Body of pancreas (tissue), 4 donors: ENCODE measurements around the gene SEC24B. TPM values are rescaled to one million over a fixed set of nuclear protein-coding genes. Genes with fewer than 3 reads are reported as not detected.
"Not testable (repeated sequence)": the region's sequence is repeated elsewhere in the genome, so short reads cannot be mapped to it uniquely, and the experiment has no call there.

Source experiments
- ATAC-seq: fragments of 150-250 bp; one replicate; pipeline ENCODE4 v1.9.1; 2016
- DNase-seq, 4 donors: peaks; one replicate each; pipeline ENCODE4 v3.0.0-alpha.2; 2019
- H3K27ac ChIP-seq, 4 donors: fragments of 200-600 bp; sonication (generic); 1 replicate in 3 of 4; 2 replicates in 1 of 4; pipeline versions ENCODE4 v1.5.1 to v1.6.1; 2016 to 2019; ENCODE audit warnings: mild to moderate bottlenecking in 1 of 4, mixed read lengths in 1 of 4, moderate library complexity in 1 of 4
- H3K27me3 ChIP-seq, 2 donors: fragments of 200-600 bp; sonication (generic); one replicate each; pipeline ENCODE4 v1.6.0; 2016; ENCODE audit warnings: mild to moderate bottlenecking in 1 of 2
- H3K36me3 ChIP-seq, 2 donors: fragments of 200-600 bp; sonication (generic); replicated peaks in 1 of 2; 2 replicates each; pipeline ENCODE4 v1.5.1; 2016; ENCODE audit warnings: low read depth in 2 of 2; ENCODE audit not compliant: insufficient read depth in 1 of 2
- H3K4me1 ChIP-seq: fragments of 200-600 bp; sonication (generic); one replicate; pipeline ENCODE4 v1.6.0; 2016
- H3K4me3 ChIP-seq, 2 donors: fragments of 200-600 bp; sonication (generic); 1 replicate in 1 of 2; 2 replicates in 1 of 2; pipeline ENCODE4 v1.5.1; 2016 to 2019
- H3K9me3 ChIP-seq, 3 donors: fragments of 200-600 bp; sonication (generic); 1 replicate in 2 of 3; 2 replicates in 1 of 3; pipeline ENCODE4 v1.5.1; 2016
- POLR2A ChIP-seq, 3 donors: fragments of 450-650 bp; IDR thresholded peaks; one replicate each; pipeline ENCODE4 v1.6.1; 2016; ENCODE audit warnings: antibody characterized with exemption in 3 of 3, mild to moderate bottlenecking in 2 of 3
- WGBS, 2 donors: methylation state at CpG; one replicate each; pipeline ENCODE4 v1.1.5; 2017; 5-methylcytosine and 5-hydroxymethylcytosine counted together
- intact Hi-C: fragments of 100-400 bp; cut with DNase I; formaldehyde crosslinking; loops from one replicate; pipeline ENCODE4 v1.15.1; 2023
- total RNA-seq, 2 donors: library from RNA; depleted of rRNA; stranded (reverse); fragments of >200 nt; gene quantifications; one replicate each; pipeline ENCODE4 v1.1.0, GENCODE V29; 2016
- TF ChIP-seq, protein P1 (sequence below), 7 experiments: fragments of 450-650 bp in 4 of 7; fragments of 200-600 bp in 3 of 7; sonication (generic) in 3 of 7; IDR thresholded peaks; one replicate each; pipeline ENCODE4 v1.5.1; 2016 to 2019; ENCODE audit warnings: antibody characterized with exemption in 7 of 7

SEC24B gene
- total RNA-seq, 2 donors from 2014 or later = 10.2 to 16.3 TPM

DNA sequence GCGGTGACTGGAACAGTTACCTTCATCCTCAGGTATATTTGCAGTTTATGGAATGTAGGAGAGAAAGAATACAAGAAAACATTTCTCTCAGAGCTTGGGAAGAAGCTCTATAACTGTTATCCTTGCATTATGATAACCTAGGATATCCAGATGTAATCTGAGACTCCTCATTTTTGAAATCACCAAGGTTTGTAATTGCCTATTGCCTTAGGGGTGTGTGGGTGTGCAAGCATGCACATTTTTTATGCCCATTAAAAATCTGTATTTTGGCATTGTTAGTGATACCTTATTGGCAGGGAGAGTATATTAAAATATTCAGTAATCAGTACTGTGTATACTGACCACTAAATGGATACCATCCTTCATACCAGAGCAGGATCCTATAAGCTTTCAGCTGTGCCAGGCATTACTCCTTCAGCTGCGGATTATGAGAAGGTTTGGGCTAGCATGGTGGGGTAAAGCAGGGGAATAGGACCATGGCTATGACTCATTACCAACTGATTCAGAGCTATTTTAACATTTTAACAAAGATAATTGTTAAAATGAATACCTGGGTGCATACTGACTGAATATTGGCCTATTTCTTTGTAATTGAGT, 8.3 kb downstream of the SEC24B start:
- DNase-seq (no peak), ATAC-seq (no peak)
- H3K4me3 ChIP-seq = no peak overlapping the region
- no peak for TF ChIP-seq POLR2A (IDR thresholded peaks at IDR 0.05)
- TF ChIP-seq, protein P1, sequence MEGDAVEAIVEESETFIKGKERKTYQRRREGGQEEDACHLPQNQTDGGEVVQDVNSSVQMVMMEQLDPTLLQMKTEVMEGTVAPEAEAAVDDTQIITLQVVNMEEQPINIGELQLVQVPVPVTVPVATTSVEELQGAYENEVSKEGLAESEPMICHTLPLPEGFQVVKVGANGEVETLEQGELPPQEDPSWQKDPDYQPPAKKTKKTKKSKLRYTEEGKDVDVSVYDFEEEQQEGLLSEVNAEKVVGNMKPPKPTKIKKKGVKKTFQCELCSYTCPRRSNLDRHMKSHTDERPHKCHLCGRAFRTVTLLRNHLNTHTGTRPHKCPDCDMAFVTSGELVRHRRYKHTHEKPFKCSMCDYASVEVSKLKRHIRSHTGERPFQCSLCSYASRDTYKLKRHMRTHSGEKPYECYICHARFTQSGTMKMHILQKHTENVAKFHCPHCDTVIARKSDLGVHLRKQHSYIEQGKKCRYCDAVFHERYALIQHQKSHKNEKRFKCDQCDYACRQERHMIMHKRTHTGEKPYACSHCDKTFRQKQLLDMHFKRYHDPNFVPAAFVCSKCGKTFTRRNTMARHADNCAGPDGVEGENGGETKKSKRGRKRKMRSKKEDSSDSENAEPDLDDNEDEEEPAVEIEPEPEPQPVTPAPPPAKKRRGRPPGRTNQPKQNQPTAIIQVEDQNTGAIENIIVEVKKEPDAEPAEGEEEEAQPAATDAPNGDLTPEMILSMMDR (IDR thresholded peaks at IDR 0.05) = no peak
- H3K27ac ChIP-seq = no peak overlapping the region
- H3K9me3 ChIP-seq = no peaks in the 10 kb centered on the region
- H3K36me3 ChIP-seq = no peaks in the 10 kb centered on the region
- peaks cover 56% of the 10 kb centered on the region for H3K4me1 ChIP-seq
- no peaks in the 10 kb centered on the region for H3K27me3 ChIP-seq
- 77 to 89% methylated on average over 2 of the region's 2 CpGs for WGBS, 2 donors
- intact Hi-C loops = no loop called here

DNA sequence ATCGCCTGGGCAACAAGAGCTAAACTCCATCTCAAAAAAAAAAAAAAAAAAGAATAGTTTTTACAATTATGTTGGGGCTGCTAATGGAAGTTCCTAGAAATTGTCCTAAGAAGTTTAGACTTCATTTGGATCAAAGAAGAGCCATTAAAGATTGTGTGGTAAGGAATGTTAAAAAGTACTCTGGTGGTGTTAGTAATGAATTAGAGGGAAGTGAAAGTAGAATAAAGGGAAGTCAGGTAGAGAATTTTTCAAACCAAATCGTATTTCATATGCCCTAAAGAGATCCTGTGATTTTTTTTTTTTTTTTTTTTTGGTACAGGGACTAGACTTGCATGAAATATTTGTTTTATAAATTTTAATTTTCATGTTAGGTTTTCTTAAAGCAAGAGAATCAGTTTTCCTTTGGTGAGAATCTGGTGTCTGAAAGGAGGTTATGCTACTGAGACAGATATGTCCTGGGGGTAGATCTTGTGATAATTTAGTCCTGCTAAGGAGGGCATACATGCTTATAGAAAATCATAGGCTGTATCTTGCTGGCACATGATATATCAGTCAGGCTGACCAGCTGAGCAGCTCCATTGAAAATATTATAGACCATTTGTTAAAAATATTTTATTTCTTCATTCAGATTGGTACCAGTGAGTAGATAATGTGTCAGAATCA, 10.7 kb downstream of the SEC24B start:
- H3K36me3 ChIP-seq = no peaks in the 10 kb centered on the region
- H3K9me3 ChIP-seq = no peaks in the 10 kb centered on the region
- H3K4me3 ChIP-seq = no peak overlapping the region
- intact Hi-C loops = no loop called here
- no peak for DNase-seq
- no peaks in the 10 kb centered on the region for H3K27me3 ChIP-seq
- no peak for ATAC-seq
- H3K4me1 ChIP-seq = peaks cover 42% of the 10 kb centered on the region
- 80 to 81% methylated on average over 2 of the region's 2 CpGs for WGBS, 2 donors
- no peak for TF ChIP-seq POLR2A (IDR thresholded peaks at IDR 0.05)
- TF ChIP-seq, protein P1 (IDR thresholded peaks at IDR 0.05) = no peak
- peak overlapping the region in 1 of 4 donors; percentile 14 for H3K27ac ChIP-seq

DNA sequence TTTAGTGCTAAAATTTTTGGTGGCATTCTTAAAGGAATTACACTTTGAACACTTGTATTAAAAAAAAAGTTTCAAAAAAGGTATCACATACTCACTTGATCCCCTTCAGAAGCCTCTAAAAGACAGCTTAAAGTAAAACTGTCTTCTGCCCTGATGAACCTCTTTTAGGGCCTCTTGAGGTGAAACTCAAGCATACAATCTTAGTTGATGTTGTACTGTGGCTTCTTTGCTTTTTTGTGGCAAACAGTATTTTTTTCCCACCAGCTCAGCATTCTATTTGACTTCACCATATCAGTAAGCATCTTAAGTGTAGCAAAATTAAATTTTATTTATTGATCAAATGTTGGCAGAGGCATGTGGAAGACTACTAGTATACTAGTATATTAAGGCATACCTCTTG, 13.7 kb downstream of the SEC24B start:
- Histone ChIP-seq H3K36me3 (no peaks in the 10 kb centered on the region), H3K4me3 (no peak overlapping the region), H3K27me3 (no peaks in the 10 kb centered on the region), H3K4me1 (peaks cover 20% of the 10 kb centered on the region), H3K27ac (no peak overlapping the region), H3K9me3 (no peaks in the 10 kb centered on the region)
- intact Hi-C loops = no loop called here
- DNase-seq (no peak), ATAC-seq (no peak)
- TF ChIP-seq POLR2A (IDR thresholded peaks at IDR 0.05) = no peak
- TF ChIP-seq, protein P1 (IDR thresholded peaks at IDR 0.05) = no peak

DNA sequence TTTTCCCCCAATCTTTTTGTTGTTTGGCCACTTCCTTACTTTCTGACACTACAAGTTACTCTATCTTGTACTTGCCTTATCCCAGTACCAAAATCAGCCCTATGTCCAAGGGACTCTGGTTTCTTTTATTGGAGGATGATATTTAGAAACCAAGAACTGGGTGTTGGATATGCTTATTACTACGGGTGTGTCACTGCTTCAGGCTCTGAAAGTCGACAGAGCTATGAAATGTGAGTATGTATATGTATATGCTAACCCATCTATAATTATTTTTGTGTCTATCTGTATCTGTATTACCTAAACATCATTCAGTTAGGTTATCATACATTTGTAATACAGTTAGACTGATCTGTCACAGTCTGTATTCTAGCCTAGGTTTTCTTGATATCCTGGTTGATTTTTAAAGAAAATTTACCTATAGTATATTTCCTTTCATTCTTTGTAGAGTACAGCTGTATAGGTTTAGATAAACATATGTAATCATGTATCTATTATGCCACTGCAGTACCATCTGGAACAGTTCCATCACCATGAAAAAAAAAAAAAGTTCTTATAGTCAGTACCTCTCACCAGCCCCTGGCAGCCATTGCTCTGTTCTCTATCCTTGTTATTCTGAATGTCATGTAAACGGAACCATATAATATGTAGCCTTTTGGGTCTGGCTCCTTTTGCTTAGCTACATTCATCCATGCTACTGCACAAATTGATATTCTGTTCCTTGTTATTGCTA, 18.1 kb downstream of the SEC24B start:
- no peaks in the 10 kb centered on the region for H3K9me3 ChIP-seq
- H3K27me3 ChIP-seq = no peaks in the 10 kb centered on the region
- no peak overlapping the region for H3K4me3 ChIP-seq
- TF ChIP-seq POLR2A (IDR thresholded peaks at IDR 0.05) = no peak
- TF ChIP-seq, protein P1 (IDR thresholded peaks at IDR 0.05) = no peak
- ATAC-seq (no peak), DNase-seq (no peak)
- no peaks in the 10 kb centered on the region for H3K36me3 ChIP-seq
- intact Hi-C loops = no loop called here
- H3K27ac ChIP-seq = no peak overlapping the region
- 98 to 99% methylated on average over 3 of the region's 3 CpGs for WGBS, 2 donors
- H3K4me1 ChIP-seq = peaks cover 7% of the 10 kb centered on the region

GRCh38 chr4:109453110-109453509, 19.5 kb downstream of the SEC24B start:
- H3K27ac ChIP-seq, DNase-seq, ATAC-seq, H3K36me3 ChIP-seq, H3K27me3 ChIP-seq, intact Hi-C loops, H3K4me1 ChIP-seq, H3K9me3 ChIP-seq, H3K4me3 ChIP-seq: not testable (repeated sequence)
- 86 to 89% methylated on average over 3 of the region's 3 CpGs for WGBS, 2 donors
